Measurements from ENCODE around the gene IFNG-AS1.

IFNG-AS1 gene

GRCh38 chr12:67977668-67978067 lies 11.6 kb upstream of the IFNG-AS1 start:
- H3K36me3 Mint-ChIP-seq (ENCODE audit: low read depth): no peaks in the 10 kb centered on the region
- H3K27me3 Mint-ChIP-seq: peaks cover 2% of the 10 kb centered on the region
- no peak overlapping the region for H3K27ac Mint-ChIP-seq
- peaks cover 11% of the 10 kb centered on the region for H3K9me3 Mint-ChIP-seq
- intact Hi-C loops (cut with micrococcal nuclease): no loop called here
- H3K4me1 Mint-ChIP-seq (ENCODE audit: low read depth): no peaks in the 10 kb centered on the region
- no peak overlapping the region for H3K4me3 Mint-ChIP-seq

GRCh38 chr12:67980391-67980790 lies 8.9 kb upstream of the IFNG-AS1 start:
- Mint-ChIP-seq H3K27me3 (no peaks in the 10 kb centered on the region), H3K4me1 (ENCODE audit: low read depth) (no peaks in the 10 kb centered on the region), H3K27ac (no peak overlapping the region), H3K4me3 (no peak overlapping the region), H3K9me3 (peaks cover 11% of the 10 kb centered on the region), H3K36me3 (ENCODE audit: low read depth) (no peaks in the 10 kb centered on the region)
- intact Hi-C loops (cut with micrococcal nuclease): no loop called here

- intact Hi-C loops (cut with micrococcal nuclease): no loop called here
- no peak overlapping the region for H3K27ac Mint-ChIP-seq
- H3K27me3 Mint-ChIP-seq: no peaks in the 10 kb centered on the region
- H3K4me3 Mint-ChIP-seq: no peak overlapping the region
- no peaks in the 10 kb centered on the region for H3K4me1 Mint-ChIP-seq (ENCODE audit: low read depth)
- no peaks in the 10 kb centered on the region for H3K36me3 Mint-ChIP-seq (ENCODE audit: low read depth)
- peaks cover 12% of the 10 kb centered on the region for H3K9me3 Mint-ChIP-seq
These were observed 7.7 kb upstream of the IFNG-AS1 start for GRCh38 chr12:67981287-67982162.

GRCh38 chr12:67982164-67982563 lies 7.1 kb upstream of the IFNG-AS1 start:
- Mint-ChIP-seq H3K9me3 (peaks cover 19% of the 10 kb centered on the region), H3K27me3 (no peaks in the 10 kb centered on the region), H3K27ac (no peak overlapping the region), H3K4me1 (ENCODE audit: low read depth) (no peaks in the 10 kb centered on the region), H3K4me3 (no peak overlapping the region), H3K36me3 (ENCODE audit: low read depth) (no peaks in the 10 kb centered on the region)
- intact Hi-C loops (cut with micrococcal nuclease): no loop called here

- Mint-ChIP-seq H3K4me3 (no peak overlapping the region), H3K4me1 (ENCODE audit: low read depth) (peaks cover 10% of the 10 kb centered on the region), H3K9me3 (peaks cover 15% of the 10 kb centered on the region), H3K36me3 (ENCODE audit: low read depth) (no peaks in the 10 kb centered on the region), H3K27me3 (no peaks in the 10 kb centered on the region), H3K27ac (no peak overlapping the region)
- intact Hi-C loops (cut with micrococcal nuclease): no loop called here
These were observed 2.6 kb upstream of the IFNG-AS1 start for GRCh38 chr12:67986632-67987031.

GRCh38 chr12:67988601-67989021 lies 636 bp upstream of the IFNG-AS1 start:
- Mint-ChIP-seq H3K4me3 (no peak overlapping the region), H3K27me3 (no peaks in the 10 kb centered on the region), H3K27ac (no peak overlapping the region), H3K36me3 (ENCODE audit: low read depth) (no peaks in the 10 kb centered on the region), H3K4me1 (ENCODE audit: low read depth) (peaks cover 10% of the 10 kb centered on the region), H3K9me3 (peaks cover 15% of the 10 kb centered on the region)
- intact Hi-C loops (cut with micrococcal nuclease): no loop called here

- peaks cover 15% of the 10 kb centered on the region for H3K9me3 Mint-ChIP-seq
- intact Hi-C loops (cut with micrococcal nuclease): no loop called here
- peaks cover 10% of the 10 kb centered on the region for H3K4me1 Mint-ChIP-seq (ENCODE audit: low read depth)
- H3K36me3 Mint-ChIP-seq (ENCODE audit: low read depth): no peaks in the 10 kb centered on the region
- H3K27ac Mint-ChIP-seq: no peak overlapping the region
- H3K4me3 Mint-ChIP-seq: no peak overlapping the region
- no peaks in the 10 kb centered on the region for H3K27me3 Mint-ChIP-seq
These were observed 1.9 kb downstream of the IFNG-AS1 start for GRCh38 chr12:67991158-67991557.

GRCh38 chr12:67993143-67993542 lies 3.9 kb downstream of the IFNG-AS1 start:
- Mint-ChIP-seq H3K4me1 (ENCODE audit: low read depth) (peaks cover 10% of the 10 kb centered on the region), H3K27me3 (no peaks in the 10 kb centered on the region), H3K36me3 (ENCODE audit: low read depth) (no peaks in the 10 kb centered on the region), H3K27ac (no peak overlapping the region), H3K9me3 (no peaks in the 10 kb centered on the region), H3K4me3 (no peak overlapping the region)
- intact Hi-C loops (cut with micrococcal nuclease): no loop called here

- no peak overlapping the region for H3K27ac Mint-ChIP-seq
- intact Hi-C loops (cut with micrococcal nuclease): no loop called here
- no peaks in the 10 kb centered on the region for H3K27me3 Mint-ChIP-seq
- no peaks in the 10 kb centered on the region for H3K9me3 Mint-ChIP-seq
- H3K36me3 Mint-ChIP-seq (ENCODE audit: low read depth): no peaks in the 10 kb centered on the region
- H3K4me1 Mint-ChIP-seq (ENCODE audit: low read depth): peaks cover 8% of the 10 kb centered on the region
- H3K4me3 Mint-ChIP-seq: no peak overlapping the region
These were observed 4.8 kb downstream of the IFNG-AS1 start for GRCh38 chr12:67994046-67994445.

GRCh38 chr12:67996347-67996746 lies 7.1 kb downstream of the IFNG-AS1 start:
- intact Hi-C loops (cut with micrococcal nuclease): no loop called here
- Mint-ChIP-seq H3K27me3 (no peaks in the 10 kb centered on the region), H3K4me1 (ENCODE audit: low read depth) (no peaks in the 10 kb centered on the region), H3K27ac (no peak overlapping the region), H3K36me3 (ENCODE audit: low read depth) (no peaks in the 10 kb centered on the region), H3K4me3 (no peak overlapping the region), H3K9me3 (no peaks in the 10 kb centered on the region)

- intact Hi-C loops (cut with micrococcal nuclease): no loop called here
- Mint-ChIP-seq H3K27me3 (no peaks in the 10 kb centered on the region), H3K9me3 (no peaks in the 10 kb centered on the region), H3K27ac (no peak overlapping the region), H3K36me3 (ENCODE audit: low read depth) (no peaks in the 10 kb centered on the region), H3K4me3 (no peak overlapping the region), H3K4me1 (ENCODE audit: low read depth) (no peaks in the 10 kb centered on the region)
These were observed 9.1 kb downstream of the IFNG-AS1 start for GRCh38 chr12:67998379-67998778.

- Mint-ChIP-seq H3K27ac (no peak overlapping the region), H3K4me3 (no peak overlapping the region), H3K9me3 (no peaks in the 10 kb centered on the region), H3K4me1 (ENCODE audit: low read depth) (no peaks in the 10 kb centered on the region), H3K27me3 (no peaks in the 10 kb centered on the region), H3K36me3 (ENCODE audit: low read depth) (no peaks in the 10 kb centered on the region)
- intact Hi-C loops (cut with micrococcal nuclease): no loop called here
These were observed 10.0 kb downstream of the IFNG-AS1 start for GRCh38 chr12:67999244-67999643.

- H3K27ac Mint-ChIP-seq: no peak overlapping the region
- H3K27me3 Mint-ChIP-seq: no peaks in the 10 kb centered on the region
- no peaks in the 10 kb centered on the region for H3K9me3 Mint-ChIP-seq
- intact Hi-C loops (cut with micrococcal nuclease): no loop called here
- H3K36me3 Mint-ChIP-seq (ENCODE audit: low read depth): no peaks in the 10 kb centered on the region
- no peaks in the 10 kb centered on the region for H3K4me1 Mint-ChIP-seq (ENCODE audit: low read depth)
- H3K4me3 Mint-ChIP-seq: no peak overlapping the region
These were observed 12.5 kb downstream of the IFNG-AS1 start for GRCh38 chr12:68001486-68002466.

- H3K27me3 Mint-ChIP-seq: no peaks in the 10 kb centered on the region
- H3K9me3 Mint-ChIP-seq: no peaks in the 10 kb centered on the region
- no peaks in the 10 kb centered on the region for H3K4me1 Mint-ChIP-seq (ENCODE audit: low read depth)
- intact Hi-C loops (cut with micrococcal nuclease): no loop called here
- H3K36me3 Mint-ChIP-seq (ENCODE audit: low read depth): no peaks in the 10 kb centered on the region
- H3K4me3 Mint-ChIP-seq: no peak overlapping the region
- no peak overlapping the region for H3K27ac Mint-ChIP-seq
These were observed 14.5 kb downstream of the IFNG-AS1 start for GRCh38 chr12:68003777-68004176.

Data from dendritic cell treated with granulocyte-macrophage colony-stimulating factor and Interleukin-4, amounts not matched to agents 40 ng/mL and 50 ng/mL, for 4 days (primary cell).